Activated naive CD4-positive, alpha-beta T cell treated with anti-CD3 and anti-CD28 coated beads for 36 hours (primary cell): ENCODE results near the gene SLC66A3. TPM values are rescaled to one million over a fixed set of nuclear protein-coding genes. Genes with fewer than 3 reads are reported as not detected.

Experiments used
- total RNA-seq, 2 experiments: library from RNA; stranded (reverse); gene quantifications; one replicate each; pipeline ENCODE4 v1.2.3, GENCODE V29; 2021

Gene SLC66A3
- total RNA-seq, 2 experiments from 2014 or later = 10.1 to 11.0 TPM

Other genes with a start within 250 kb of the SLC66A3 start
- gene KCNF1, start 243.5 kb upstream of the SLC66A3 start, total RNA-seq = not detected
- 1 to 10 TPM; 8.4 to 9.4 TPM for gene ROCK2, start 189.2 kb downstream of the SLC66A3 start, total RNA-seq